HEK293 (cell line): ENCODE data around the gene TLE6.

Source experiments
- ELK4 ChIP-seq: IDR thresholded peaks from 2 replicates; pipeline ENCODE4 v1.6.1; 2011; ENCODE audit warnings: mild to moderate bottlenecking, low read depth, low read length, borderline replicate concordance
- GFI1B ChIP-seq: fragments of 450-650 bp; formaldehyde crosslinking; IDR thresholded peaks from 2 replicates; pipeline ENCODE4 v1.5.1; 2016; ENCODE audit warnings: missing biosample characterization, missing genetic modification characterization
- GLI2 ChIP-seq: fragments of 450-650 bp; formaldehyde crosslinking; IDR thresholded peaks from 2 replicates; pipeline ENCODE4; 2017; ENCODE audit warnings: missing biosample characterization, missing genetic modification characterization, low read depth, borderline replicate concordance
- PBX3 ChIP-seq: sonication (generic); formaldehyde crosslinking; IDR thresholded peaks from 2 replicates; pipeline ENCODE4 v1.8.1; 2022; ENCODE audit warnings: mild to moderate bottlenecking, moderate library complexity, missing genetic modification reagents
- SCRT2 ChIP-seq: fragments of 450-650 bp; formaldehyde crosslinking; IDR thresholded peaks from 2 replicates; pipeline ENCODE4 v1.5.1; 2016; ENCODE audit warnings: missing biosample characterization, missing genetic modification characterization
- SP7 ChIP-seq: fragments of 450-650 bp; formaldehyde crosslinking; IDR thresholded peaks from 2 replicates; pipeline ENCODE4 v1.5.1; 2016; ENCODE audit warnings: missing biosample characterization, missing genetic modification characterization
- ZBTB48 ChIP-seq: fragments of 450-650 bp; formaldehyde crosslinking; IDR thresholded peaks from 2 replicates; pipeline ENCODE4 v1.5.1; 2016; ENCODE audit warnings: missing biosample characterization, missing genetic modification characterization
- ZBTB8A ChIP-seq: fragments of 450-650 bp; formaldehyde crosslinking; IDR thresholded peaks from 2 replicates; pipeline ENCODE4 v1.5.1; 2016; ENCODE audit warnings: missing biosample characterization, missing genetic modification characterization
- ZNF133 ChIP-seq: fragments of 450-650 bp; formaldehyde crosslinking; IDR thresholded peaks from 2 replicates; pipeline ENCODE4 v1.5.1; 2016; ENCODE audit warnings: missing biosample characterization, missing genetic modification characterization
- ZNF169 ChIP-seq: fragments of 450-650 bp; formaldehyde crosslinking; IDR thresholded peaks from 2 replicates; pipeline ENCODE4 v1.5.1; 2016; ENCODE audit warnings: missing biosample characterization, missing genetic modification characterization
- ZNF248 ChIP-seq: fragments of 450-650 bp; formaldehyde crosslinking; IDR thresholded peaks from 2 replicates; pipeline ENCODE4 v1.5.1; 2017; ENCODE audit warnings: missing biosample characterization, missing genetic modification characterization
- ZNF335 ChIP-seq: fragments of 450-650 bp; formaldehyde crosslinking; conservative IDR thresholded peaks from 2 replicates; pipeline ENCODE4 v1.5.1; 2016; ENCODE audit warnings: missing biosample characterization, missing genetic modification characterization
- ZNF366 ChIP-seq: fragments of 450-650 bp; formaldehyde crosslinking; conservative IDR thresholded peaks from 2 replicates; pipeline ENCODE4 v1.5.1; 2016; ENCODE audit warnings: missing biosample characterization, missing genetic modification characterization
- ZNF501 ChIP-seq: fragments of 450-650 bp; formaldehyde crosslinking; IDR thresholded peaks from 2 replicates; pipeline ENCODE4 v1.5.1; 2016; ENCODE audit warnings: missing biosample characterization, missing genetic modification characterization
- ZNF558 ChIP-seq: fragments of 450-650 bp; formaldehyde crosslinking; IDR thresholded peaks from 2 replicates; pipeline ENCODE4 v1.5.1; 2016; ENCODE audit warnings: missing biosample characterization, missing genetic modification characterization
- ZNF585B ChIP-seq: fragments of 450-650 bp; formaldehyde crosslinking; IDR thresholded peaks from 2 replicates; pipeline ENCODE4 v1.5.1; 2016; ENCODE audit warnings: missing biosample characterization, missing genetic modification characterization
- ZNF670 ChIP-seq: fragments of 450-650 bp; formaldehyde crosslinking; IDR thresholded peaks from 2 replicates; pipeline ENCODE4 v1.5.1; 2016; ENCODE audit warnings: missing biosample characterization, missing genetic modification characterization, low read depth
- ZXDB ChIP-seq: fragments of 450-650 bp; formaldehyde crosslinking; IDR thresholded peaks from 2 replicates; pipeline ENCODE4 v1.5.1; 2016; ENCODE audit warnings: missing biosample characterization, missing genetic modification characterization
- TF ChIP-seq, protein P1 (sequence below): fragments of 450-650 bp; formaldehyde crosslinking; IDR thresholded peaks from 2 replicates; pipeline ENCODE4 v1.5.0; 2017; ENCODE audit warnings: missing biosample characterization, missing genetic modification characterization, borderline replicate concordance
- TF ChIP-seq, protein P2 (sequence below): fragments of 450-650 bp; formaldehyde crosslinking; IDR thresholded peaks from 2 replicates; pipeline ENCODE4 v1.5.1; 2016; ENCODE audit warnings: missing biosample characterization, missing genetic modification characterization
- TF ChIP-seq, protein P3 (sequence below): fragments of 450-650 bp; IDR thresholded peaks from 2 replicates; pipeline ENCODE4 v1.5.1; 2018; ENCODE audit warnings: missing biosample characterization, missing genetic modification characterization
- TF ChIP-seq, protein P4 (sequence below): fragments of 450-650 bp; formaldehyde crosslinking; conservative IDR thresholded peaks from 2 replicates; pipeline ENCODE4 v1.5.1; 2016; ENCODE audit warnings: low read depth, missing biosample characterization, missing genetic modification characterization
- TF ChIP-seq, protein P5 (sequence below): fragments of 450-650 bp; IDR thresholded peaks from 2 replicates; pipeline ENCODE4 v1.5.1; 2018; ENCODE audit warnings: missing biosample characterization, mild to moderate bottlenecking, missing genetic modification characterization

The TLE6 gene

DNA sequence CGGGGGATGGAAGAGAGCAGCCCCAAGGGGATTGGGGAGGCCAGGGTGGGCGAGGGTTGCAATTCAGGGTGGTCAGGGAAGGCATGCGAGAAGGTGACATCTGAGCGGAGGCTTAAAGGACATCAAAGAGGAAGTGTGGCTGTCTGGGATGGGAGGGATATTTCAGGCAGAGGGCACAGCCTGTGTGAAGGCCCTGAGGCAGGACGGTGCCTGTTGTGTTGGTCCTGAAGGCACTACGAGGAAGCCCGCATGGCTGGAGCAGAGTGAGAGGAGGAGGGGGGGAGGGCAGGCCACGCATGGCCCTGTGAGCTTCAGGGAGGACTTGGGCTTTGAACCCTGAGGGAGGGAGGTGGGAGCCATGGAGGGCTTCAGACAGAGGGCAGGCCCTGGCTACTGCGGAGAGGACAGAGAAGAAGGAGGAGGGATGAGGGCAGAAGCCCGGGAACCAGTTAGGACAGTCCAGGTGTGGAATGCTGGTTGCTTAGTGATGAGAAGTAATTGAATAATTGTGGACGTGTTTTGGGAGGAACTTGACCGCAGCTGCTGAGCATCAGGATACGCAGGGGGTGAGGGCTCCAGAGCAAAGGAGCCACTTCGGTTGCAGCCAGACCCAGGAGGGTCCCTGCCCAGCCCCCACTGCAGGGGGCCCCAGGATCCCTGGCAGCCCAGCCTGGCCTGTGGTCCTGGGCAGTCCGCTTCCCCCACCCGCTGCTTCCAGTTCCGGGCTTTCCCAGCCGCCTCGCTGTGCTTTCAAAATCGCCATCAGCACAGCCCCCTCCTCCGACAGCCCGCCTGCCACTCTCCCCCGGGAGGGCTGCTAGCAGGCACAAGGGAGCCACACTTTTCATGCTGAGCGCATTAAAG lies 6.2 kb downstream of the TLE6 start (continued):
- TF ChIP-seq, protein P1, sequence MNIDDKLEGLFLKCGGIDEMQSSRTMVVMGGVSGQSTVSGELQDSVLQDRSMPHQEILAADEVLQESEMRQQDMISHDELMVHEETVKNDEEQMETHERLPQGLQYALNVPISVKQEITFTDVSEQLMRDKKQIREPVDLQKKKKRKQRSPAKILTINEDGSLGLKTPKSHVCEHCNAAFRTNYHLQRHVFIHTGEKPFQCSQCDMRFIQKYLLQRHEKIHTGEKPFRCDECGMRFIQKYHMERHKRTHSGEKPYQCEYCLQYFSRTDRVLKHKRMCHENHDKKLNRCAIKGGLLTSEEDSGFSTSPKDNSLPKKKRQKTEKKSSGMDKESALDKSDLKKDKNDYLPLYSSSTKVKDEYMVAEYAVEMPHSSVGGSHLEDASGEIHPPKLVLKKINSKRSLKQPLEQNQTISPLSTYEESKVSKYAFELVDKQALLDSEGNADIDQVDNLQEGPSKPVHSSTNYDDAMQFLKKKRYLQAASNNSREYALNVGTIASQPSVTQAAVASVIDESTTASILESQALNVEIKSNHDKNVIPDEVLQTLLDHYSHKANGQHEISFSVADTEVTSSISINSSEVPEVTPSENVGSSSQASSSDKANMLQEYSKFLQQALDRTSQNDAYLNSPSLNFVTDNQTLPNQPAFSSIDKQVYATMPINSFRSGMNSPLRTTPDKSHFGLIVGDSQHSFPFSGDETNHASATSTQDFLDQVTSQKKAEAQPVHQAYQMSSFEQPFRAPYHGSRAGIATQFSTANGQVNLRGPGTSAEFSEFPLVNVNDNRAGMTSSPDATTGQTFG: no peak
- no peak for TF ChIP-seq GLI2 (tag by site-specific recombination)
- peak; percentile 68; the same call in 1 of the 2 replicates for TF ChIP-seq ZNF501
- no peak for TF ChIP-seq ZNF585B
- TF ChIP-seq, protein P2, sequence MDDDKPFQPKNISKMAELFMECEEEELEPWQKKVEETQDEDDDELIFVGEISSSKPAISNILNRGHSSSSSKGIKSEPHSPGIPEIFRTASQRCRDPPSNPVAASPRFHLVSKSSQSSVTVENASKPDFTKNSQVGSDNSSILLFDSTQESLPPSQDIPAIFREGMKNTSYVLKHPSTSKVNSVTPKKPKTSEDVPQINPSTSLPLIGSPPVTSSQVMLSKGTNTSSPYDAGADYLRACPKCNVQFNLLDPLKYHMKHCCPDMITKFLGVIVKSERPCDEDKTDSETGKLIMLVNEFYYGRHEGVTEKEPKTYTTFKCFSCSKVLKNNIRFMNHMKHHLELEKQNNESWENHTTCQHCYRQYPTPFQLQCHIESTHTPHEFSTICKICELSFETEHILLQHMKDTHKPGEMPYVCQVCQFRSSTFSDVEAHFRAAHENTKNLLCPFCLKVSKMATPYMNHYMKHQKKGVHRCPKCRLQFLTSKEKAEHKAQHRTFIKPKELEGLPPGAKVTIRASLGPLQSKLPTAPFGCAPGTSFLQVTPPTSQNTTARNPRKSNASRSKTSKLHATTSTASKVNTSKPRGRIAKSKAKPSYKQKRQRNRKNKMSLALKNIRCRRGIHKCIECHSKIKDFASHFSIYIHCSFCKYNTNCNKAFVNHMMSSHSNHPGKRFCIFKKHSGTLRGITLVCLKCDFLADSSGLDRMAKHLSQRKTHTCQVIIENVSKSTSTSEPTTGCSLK: no peak
- peak; percentile 76; the same call in 1 of the 2 replicates for TF ChIP-seq PBX3 (CRISPR knock-in tag)
- no peak for TF ChIP-seq ZNF248 (tag by site-specific recombination)
- TF ChIP-seq ZNF558: peak; percentile 73; the same call in 1 of the 2 replicates
- TF ChIP-seq ZNF335: peak; percentile 95
- peak; percentile 96 for TF ChIP-seq SP7 (tag by site-specific recombination)
- TF ChIP-seq ZNF169 (tag by site-specific recombination): no peak
- TF ChIP-seq ZNF133: no peak; the same call in 1 of the 2 replicates
- TF ChIP-seq, protein P3, sequence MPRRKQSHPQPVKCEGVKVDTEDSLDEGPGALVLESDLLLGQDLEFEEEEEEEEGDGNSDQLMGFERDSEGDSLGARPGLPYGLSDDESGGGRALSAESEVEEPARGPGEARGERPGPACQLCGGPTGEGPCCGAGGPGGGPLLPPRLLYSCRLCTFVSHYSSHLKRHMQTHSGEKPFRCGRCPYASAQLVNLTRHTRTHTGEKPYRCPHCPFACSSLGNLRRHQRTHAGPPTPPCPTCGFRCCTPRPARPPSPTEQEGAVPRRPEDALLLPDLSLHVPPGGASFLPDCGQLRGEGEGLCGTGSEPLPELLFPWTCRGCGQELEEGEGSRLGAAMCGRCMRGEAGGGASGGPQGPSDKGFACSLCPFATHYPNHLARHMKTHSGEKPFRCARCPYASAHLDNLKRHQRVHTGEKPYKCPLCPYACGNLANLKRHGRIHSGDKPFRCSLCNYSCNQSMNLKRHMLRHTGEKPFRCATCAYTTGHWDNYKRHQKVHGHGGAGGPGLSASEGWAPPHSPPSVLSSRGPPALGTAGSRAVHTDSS (tag by site-specific recombination): no peak; the same call in 1 of the 2 replicates
- TF ChIP-seq ZBTB48: peak; percentile 64; the same call in 1 of the 2 replicates
- TF ChIP-seq, protein P4, sequence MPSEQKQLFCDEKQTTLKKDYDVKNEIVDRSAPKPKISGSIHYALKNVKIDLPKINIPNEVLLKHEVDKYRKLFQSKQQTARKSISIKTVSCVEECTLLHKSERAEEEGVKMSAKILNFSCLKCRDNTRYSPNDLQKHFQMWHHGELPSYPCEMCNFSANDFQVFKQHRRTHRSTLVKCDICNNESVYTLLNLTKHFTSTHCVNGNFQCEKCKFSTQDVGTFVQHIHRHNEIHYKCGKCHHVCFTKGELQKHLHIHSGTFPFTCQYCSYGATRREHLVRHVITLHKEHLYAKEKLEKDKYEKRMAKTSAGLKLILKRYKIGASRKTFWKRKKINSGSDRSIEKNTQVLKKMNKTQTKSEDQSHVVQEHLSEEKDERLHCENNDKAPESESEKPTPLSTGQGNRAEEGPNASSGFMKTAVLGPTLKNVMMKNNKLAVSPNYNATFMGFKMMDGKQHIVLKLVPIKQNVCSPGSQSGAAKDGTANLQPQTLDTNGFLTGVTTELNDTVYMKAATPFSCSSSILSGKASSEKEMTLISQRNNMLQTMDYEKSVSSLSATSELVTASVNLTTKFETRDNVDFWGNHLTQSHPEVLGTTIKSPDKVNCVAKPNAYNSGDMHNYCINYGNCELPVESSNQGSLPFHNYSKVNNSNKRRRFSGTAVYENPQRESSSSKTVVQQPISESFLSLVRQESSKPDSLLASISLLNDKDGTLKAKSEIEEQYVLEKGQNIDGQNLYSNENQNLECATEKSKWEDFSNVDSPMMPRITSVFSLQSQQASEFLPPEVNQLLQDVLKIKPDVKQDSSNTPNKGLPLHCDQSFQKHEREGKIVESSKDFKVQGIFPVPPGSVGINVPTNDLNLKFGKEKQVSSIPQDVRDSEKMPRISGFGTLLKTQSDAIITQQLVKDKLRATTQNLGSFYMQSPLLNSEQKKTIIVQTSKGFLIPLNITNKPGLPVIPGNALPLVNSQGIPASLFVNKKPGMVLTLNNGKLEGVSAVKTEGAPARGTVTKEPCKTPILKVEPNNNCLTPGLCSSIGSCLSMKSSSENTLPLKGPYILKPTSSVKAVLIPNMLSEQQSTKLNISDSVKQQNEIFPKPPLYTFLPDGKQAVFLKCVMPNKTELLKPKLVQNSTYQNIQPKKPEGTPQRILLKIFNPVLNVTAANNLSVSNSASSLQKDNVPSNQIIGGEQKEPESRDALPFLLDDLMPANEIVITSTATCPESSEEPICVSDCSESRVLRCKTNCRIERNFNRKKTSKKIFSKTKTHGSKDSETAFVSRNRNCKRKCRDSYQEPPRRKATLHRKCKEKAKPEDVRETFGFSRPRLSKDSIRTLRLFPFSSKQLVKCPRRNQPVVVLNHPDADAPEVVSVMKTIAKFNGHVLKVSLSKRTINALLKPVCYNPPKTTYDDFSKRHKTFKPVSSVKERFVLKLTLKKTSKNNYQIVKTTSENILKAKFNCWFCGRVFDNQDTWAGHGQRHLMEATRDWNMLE: no peak
- TF ChIP-seq SCRT2 (tag by site-specific recombination): no peak
- TF ChIP-seq ELK4: no peak
- no peak for TF ChIP-seq ZNF670 (tag by site-specific recombination)
- peak; percentile 89 for TF ChIP-seq ZBTB8A (tag by site-specific recombination)
- peak; percentile 77; the same call in 1 of the 2 replicates for TF ChIP-seq ZNF366 (tag by site-specific recombination)
- peak; percentile 83; the same call in 1 of the 2 replicates for TF ChIP-seq ZXDB (tag by site-specific recombination)
- peak; percentile 11; the same call in 1 of the 2 replicates for TF ChIP-seq GFI1B
- TF ChIP-seq, protein P5, sequence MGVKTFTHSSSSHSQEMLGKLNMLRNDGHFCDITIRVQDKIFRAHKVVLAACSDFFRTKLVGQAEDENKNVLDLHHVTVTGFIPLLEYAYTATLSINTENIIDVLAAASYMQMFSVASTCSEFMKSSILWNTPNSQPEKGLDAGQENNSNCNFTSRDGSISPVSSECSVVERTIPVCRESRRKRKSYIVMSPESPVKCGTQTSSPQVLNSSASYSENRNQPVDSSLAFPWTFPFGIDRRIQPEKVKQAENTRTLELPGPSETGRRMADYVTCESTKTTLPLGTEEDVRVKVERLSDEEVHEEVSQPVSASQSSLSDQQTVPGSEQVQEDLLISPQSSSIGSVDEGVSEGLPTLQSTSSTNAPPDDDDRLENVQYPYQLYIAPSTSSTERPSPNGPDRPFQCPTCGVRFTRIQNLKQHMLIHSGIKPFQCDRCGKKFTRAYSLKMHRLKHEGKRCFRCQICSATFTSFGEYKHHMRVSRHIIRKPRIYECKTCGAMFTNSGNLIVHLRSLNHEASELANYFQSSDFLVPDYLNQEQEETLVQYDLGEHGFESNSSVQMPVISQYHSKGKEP (tag by site-specific recombination): peak; percentile 94
